H1 (cell line): ENCODE data around the gene PLEK.

Experiments used
- EP300 ChIP-seq, 2 experiments: IDR thresholded peaks; 1 replicate in 1 of 2; 2 replicates in 1 of 2; pipeline ENCODE4 v1.6.1; 2011 to 2012; ENCODE audit warnings: low read depth in 2 of 2, low read length in 2 of 2, mild to moderate bottlenecking in 2 of 2, borderline replicate concordance in 1 of 2, inconsistent platforms in 1 of 2, moderate library complexity in 1 of 2
- POLR2A ChIP-seq, 2 experiments: IDR thresholded peaks; 1 replicate in 1 of 2; 2 replicates in 1 of 2; pipeline ENCODE4 v1.6.1; 2011; ENCODE audit warnings: low read depth in 2 of 2, low read length in 2 of 2, mild to moderate bottlenecking in 2 of 2; ENCODE audit errors: control extremely low read depth in 1 of 2
- YY1 ChIP-seq: IDR thresholded peaks from 2 replicates; pipeline ENCODE4 v1.6.1; 2011; ENCODE audit warnings: low read depth, mild to moderate bottlenecking, low read length

GRCh38 chr2:68414452-68414851 is 49.4 kb downstream of the PLEK start:
- no peak for TF ChIP-seq POLR2A (IDR thresholded peaks at IDR 0.05; ENCODE audit: control extremely low read depth in 1 of 2, low read depth in 2 of 2, low read length in 2 of 2)
- no peak for TF ChIP-seq YY1
- no peak for TF ChIP-seq EP300 (IDR thresholded peaks at IDR 0.05; ENCODE audit: borderline replicate concordance in 1 of 2, low read depth in 2 of 2, low read length in 2 of 2)
